GM23338 (cell line): Measurements from ENCODE around the gene MUC5AC. TPM values are rescaled to one million over a fixed set of nuclear protein-coding genes. Genes with fewer than 3 reads are reported as not detected.

Experiments used
- ATAC-seq: fragments of 200-7000 bp; cut with Tn5 transposase; 3 replicates; pipeline ENCODE4 v1.9.1; 2020
- DNase-seq: peaks from one replicate; pipeline ENCODE4 v3.0.0-alpha.2; 2015; ENCODE audit warnings: low spot score
- H2AFZ ChIP-seq: fragments of 200-600 bp; sonication (generic); 2 replicates; pipeline ENCODE4 v1.8.0; 2016; ENCODE audit warnings: antibody characterized with exemption, mild to moderate bottlenecking, moderate library complexity
- H3F3A ChIP-seq: fragments of 200-600 bp; sonication (generic); replicated peaks from 2 replicates; pipeline ENCODE4 v1.8.0; 2017; ENCODE audit warnings: antibody characterized with exemption, mixed run types, low read depth
- H3K27ac ChIP-seq: fragments of 200-600 bp; sonication (generic); 2 replicates; pipeline ENCODE4 v1.6.1; 2016; ENCODE audit warnings: low read depth
- H3K27me3 ChIP-seq: fragments of 200-600 bp; sonication (generic); 2 replicates; pipeline ENCODE4 v1.8.0; 2016; ENCODE audit warnings: mild to moderate bottlenecking, mixed run types, moderate library complexity; ENCODE audit not compliant: insufficient read depth
- H3K36me3 ChIP-seq: fragments of 200-600 bp; sonication (generic); 2 replicates; pipeline ENCODE4 v1.8.0; 2016; ENCODE audit warnings: mild to moderate bottlenecking; ENCODE audit not compliant: insufficient read depth
- H3K4me1 ChIP-seq: fragments of 200-600 bp; sonication (generic); 2 replicates; pipeline ENCODE4 v1.8.0; 2016; ENCODE audit warnings: mild to moderate bottlenecking, moderate library complexity; ENCODE audit not compliant: insufficient read depth
- H3K4me2 ChIP-seq: fragments of 200-600 bp; sonication (generic); 2 replicates; pipeline ENCODE4 v1.7.1; 2017; ENCODE audit warnings: mixed run types
- H3K4me3 ChIP-seq: fragments of 200-600 bp; sonication (generic); 2 replicates; pipeline ENCODE4 v1.6.1; 2016; ENCODE audit warnings: mixed run types
- H3K79me2 ChIP-seq: fragments of 200-600 bp; sonication (generic); replicated peaks from 2 replicates; pipeline ENCODE4 v1.8.0; 2017; ENCODE audit warnings: mild to moderate bottlenecking; ENCODE audit not compliant: insufficient read depth
- H3K9me2 ChIP-seq: fragments of 200-600 bp; sonication (generic); 2 replicates; pipeline ENCODE4 v1.8.0; 2017; ENCODE audit not compliant: insufficient read depth
- H4K20me1 ChIP-seq: fragments of 200-600 bp; sonication (generic); replicated peaks from 2 replicates; pipeline ENCODE4 v1.8.0; 2017; ENCODE audit warnings: mild to moderate bottlenecking; ENCODE audit not compliant: insufficient read depth
- H3K27ac Mint-ChIP-seq: 2 replicates; pipeline ENCODE4 v1.8.0; 2020; ENCODE audit warnings: inconsistent platforms, mild to moderate bottlenecking, moderate library complexity, mixed read lengths
- H3K27me3 Mint-ChIP-seq: 3 replicates; pipeline ENCODE4 v1.8.0; 2022; ENCODE audit warnings: low read depth, mild to moderate bottlenecking, moderate library complexity, mixed read lengths, inconsistent platforms; ENCODE audit not compliant: insufficient read depth, poor library complexity
- H3K36me3 Mint-ChIP-seq: 3 replicates; pipeline ENCODE4 v1.8.0; 2021; ENCODE audit warnings: low read depth, mild to moderate bottlenecking, inconsistent platforms, moderate library complexity, mixed read lengths
- H3K4me1 Mint-ChIP-seq: 3 replicates; pipeline ENCODE4 v1.8.0; 2020; ENCODE audit warnings: mild to moderate bottlenecking, inconsistent platforms, mixed read lengths
- H3K4me3 Mint-ChIP-seq: 3 replicates; pipeline ENCODE4 v1.8.0; 2021; ENCODE audit warnings: moderate library complexity, mild to moderate bottlenecking, inconsistent platforms, mixed read lengths
- H3K9me3 Mint-ChIP-seq: 3 replicates; pipeline ENCODE4 v1.8.0; 2020; ENCODE audit warnings: moderate library complexity, mild to moderate bottlenecking, inconsistent platforms, mixed read lengths
- CREB1 ChIP-seq: fragments of 250-450 bp; sonication (Bioruptor Pico); IDR thresholded peaks from 2 replicates; pipeline ENCODE4 v1.5.0; 2020; ENCODE audit warnings: low read depth, mild to moderate bottlenecking, moderate library complexity
- CTCF ChIP-seq, 2 experiments: fragments of 200-600 bp in 1 of 2; sonication (generic) in 1 of 2; conservative IDR thresholded peaks; 2 replicates each; pipeline versions ENCODE4 v1.5.1 to v1.6.1; 2016 to 2017; ENCODE audit warnings: antibody characterized with exemption in 2 of 2, low read depth in 2 of 2, mild to moderate bottlenecking in 2 of 2, moderate library complexity in 1 of 2
- EZH2 ChIP-seq: fragments of 200-600 bp; sonication (generic); IDR thresholded peaks from one replicate; pipeline ENCODE4 v1.8.0; 2017; ENCODE audit warnings: antibody characterized with exemption, mild to moderate bottlenecking, low read depth; ENCODE audit not compliant: unreplicated experiment
- EZH2phosphoT487 ChIP-seq: fragments of 200-600 bp; sonication (generic); IDR thresholded peaks from one replicate; pipeline ENCODE4 v1.8.1; 2018; ENCODE audit warnings: antibody characterized with exemption; ENCODE audit not compliant: unreplicated experiment
- JUNB ChIP-seq: IDR thresholded peaks from one replicate; pipeline ENCODE4 v1.6.1; 2016; ENCODE audit warnings: antibody characterized with exemption; ENCODE audit not compliant: unreplicated experiment
- NANOG ChIP-seq: IDR thresholded peaks from 2 replicates; pipeline ENCODE4 v1.6.1; 2016; ENCODE audit warnings: antibody characterized with exemption, borderline replicate concordance
- POLR2AphosphoS5 ChIP-seq: IDR thresholded peaks from 2 replicates; pipeline ENCODE4 v1.6.1; 2016; ENCODE audit warnings: antibody characterized with exemption, low read depth
- STAT1 ChIP-seq: IDR thresholded peaks from one replicate; pipeline ENCODE4 v1.6.1; 2016; ENCODE audit warnings: antibody characterized with exemption; ENCODE audit not compliant: unreplicated experiment
- ZNF114 ChIP-seq: fragments of 250-450 bp; sonication (Bioruptor Pico); IDR thresholded peaks from 2 replicates; pipeline ENCODE4 v1.5.0; 2020; ENCODE audit warnings: mild to moderate bottlenecking, moderate library complexity
- ZNF331 ChIP-seq: fragments of 250-450 bp; sonication (Bioruptor Pico); IDR thresholded peaks from 2 replicates; pipeline ENCODE4 v1.5.0; 2020; ENCODE audit warnings: low read depth, mild to moderate bottlenecking, moderate library complexity
- polyA plus RNA-seq: library from polyadenylated mRNA; unstranded; fragments of >200 nt; fragmentation: Nextera tagmentation; extraction: Ambion mirVana; gene quantifications from 2 replicates; pipeline ENCODE4 v1.2.1, GENCODE V29; 2016
- total RNA-seq: library from RNA; depleted of rRNA; stranded (reverse); fragments of >200 nt; shearing (Covaris generic); gene quantifications from 2 replicates; pipeline ENCODE4 v1.2.3, GENCODE V29; 2014
- TF ChIP-seq, protein P1 (sequence below): IDR thresholded peaks from one replicate; pipeline ENCODE4 v1.6.1; 2018; ENCODE audit warnings: antibody characterized with exemption; ENCODE audit not compliant: unreplicated experiment
- TF ChIP-seq, protein P2 (sequence below): IDR thresholded peaks from 2 replicates; pipeline ENCODE4 v1.6.1; 2016; ENCODE audit warnings: antibody characterized with exemption

Gene MUC5AC
- total and polyA plus RNA-seq, 2 experiments from 2014 or later, result not detected

GRCh38 chr11:1208394-1209261, 50.9 kb downstream of the MUC5AC start (continued):
- TF ChIP-seq, protein P1, sequence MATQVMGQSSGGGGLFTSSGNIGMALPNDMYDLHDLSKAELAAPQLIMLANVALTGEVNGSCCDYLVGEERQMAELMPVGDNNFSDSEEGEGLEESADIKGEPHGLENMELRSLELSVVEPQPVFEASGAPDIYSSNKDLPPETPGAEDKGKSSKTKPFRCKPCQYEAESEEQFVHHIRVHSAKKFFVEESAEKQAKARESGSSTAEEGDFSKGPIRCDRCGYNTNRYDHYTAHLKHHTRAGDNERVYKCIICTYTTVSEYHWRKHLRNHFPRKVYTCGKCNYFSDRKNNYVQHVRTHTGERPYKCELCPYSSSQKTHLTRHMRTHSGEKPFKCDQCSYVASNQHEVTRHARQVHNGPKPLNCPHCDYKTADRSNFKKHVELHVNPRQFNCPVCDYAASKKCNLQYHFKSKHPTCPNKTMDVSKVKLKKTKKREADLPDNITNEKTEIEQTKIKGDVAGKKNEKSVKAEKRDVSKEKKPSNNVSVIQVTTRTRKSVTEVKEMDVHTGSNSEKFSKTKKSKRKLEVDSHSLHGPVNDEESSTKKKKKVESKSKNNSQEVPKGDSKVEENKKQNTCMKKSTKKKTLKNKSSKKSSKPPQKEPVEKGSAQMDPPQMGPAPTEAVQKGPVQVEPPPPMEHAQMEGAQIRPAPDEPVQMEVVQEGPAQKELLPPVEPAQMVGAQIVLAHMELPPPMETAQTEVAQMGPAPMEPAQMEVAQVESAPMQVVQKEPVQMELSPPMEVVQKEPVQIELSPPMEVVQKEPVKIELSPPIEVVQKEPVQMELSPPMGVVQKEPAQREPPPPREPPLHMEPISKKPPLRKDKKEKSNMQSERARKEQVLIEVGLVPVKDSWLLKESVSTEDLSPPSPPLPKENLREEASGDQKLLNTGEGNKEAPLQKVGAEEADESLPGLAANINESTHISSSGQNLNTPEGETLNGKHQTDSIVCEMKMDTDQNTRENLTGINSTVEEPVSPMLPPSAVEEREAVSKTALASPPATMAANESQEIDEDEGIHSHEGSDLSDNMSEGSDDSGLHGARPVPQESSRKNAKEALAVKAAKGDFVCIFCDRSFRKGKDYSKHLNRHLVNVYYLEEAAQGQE, result no peak
- no peak for TF ChIP-seq EZH2phosphoT487
- TF ChIP-seq ZNF331 (CRISPR knock-in tag), result no peak
- no peak for TF ChIP-seq ZNF114
- no peak for TF ChIP-seq NANOG
- no peak for TF ChIP-seq EZH2
- TF ChIP-seq CTCF (conservative IDR thresholded peaks at IDR 0.05; ENCODE audit: low read depth in 2 of 2), result no peak
- TF ChIP-seq POLR2AphosphoS5, result no peak
- TF ChIP-seq, protein P2, sequence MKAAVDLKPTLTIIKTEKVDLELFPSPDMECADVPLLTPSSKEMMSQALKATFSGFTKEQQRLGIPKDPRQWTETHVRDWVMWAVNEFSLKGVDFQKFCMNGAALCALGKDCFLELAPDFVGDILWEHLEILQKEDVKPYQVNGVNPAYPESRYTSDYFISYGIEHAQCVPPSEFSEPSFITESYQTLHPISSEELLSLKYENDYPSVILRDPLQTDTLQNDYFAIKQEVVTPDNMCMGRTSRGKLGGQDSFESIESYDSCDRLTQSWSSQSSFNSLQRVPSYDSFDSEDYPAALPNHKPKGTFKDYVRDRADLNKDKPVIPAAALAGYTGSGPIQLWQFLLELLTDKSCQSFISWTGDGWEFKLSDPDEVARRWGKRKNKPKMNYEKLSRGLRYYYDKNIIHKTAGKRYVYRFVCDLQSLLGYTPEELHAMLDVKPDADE, result no peak
- no peak for TF ChIP-seq JUNB

DNA sequence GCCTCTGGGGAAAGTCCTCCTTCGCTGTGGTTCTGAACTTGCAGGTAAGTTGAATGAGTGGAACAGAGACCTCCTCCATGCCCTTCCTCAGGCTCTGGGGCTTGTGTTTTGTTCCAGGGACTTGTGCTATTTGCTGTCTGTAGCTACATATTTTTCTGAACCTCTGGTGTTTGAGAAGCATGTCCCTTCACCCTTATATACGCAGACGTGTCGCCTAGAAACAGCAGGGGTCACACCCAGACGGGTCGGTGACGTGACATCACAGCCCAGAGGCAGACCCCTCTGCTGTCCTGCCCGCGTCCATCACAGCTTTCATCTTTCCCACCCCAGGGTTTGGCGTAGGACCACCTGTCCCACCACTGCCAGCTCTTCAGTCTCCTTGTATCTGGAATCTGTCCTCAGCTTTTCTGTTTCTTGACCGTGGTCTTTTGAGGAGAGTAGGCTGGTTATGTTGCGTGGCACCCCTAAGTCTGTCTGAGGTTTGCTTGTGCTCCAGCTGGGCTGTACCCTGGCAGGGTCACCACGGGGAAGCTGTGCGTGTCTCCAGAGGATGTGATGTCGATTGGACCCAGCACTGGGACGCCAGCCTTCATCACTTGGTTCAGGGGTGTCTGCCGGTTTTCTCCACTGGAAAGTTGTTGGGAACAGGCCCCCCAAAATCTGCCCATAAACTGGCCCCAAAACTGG, 51.8 kb downstream of the MUC5AC start:
- H2AFZ ChIP-seq, result no peak overlapping the region
- peaks cover 7% of the 10 kb centered on the region; the same call in 1 of the 3 replicates for H3K36me3 Mint-ChIP-seq
- no peak overlapping the region for H3K4me2 ChIP-seq
- no peak overlapping the region for H3K27ac ChIP-seq
- no peak overlapping the region for H3K4me3 Mint-ChIP-seq
- H3K9me2 ChIP-seq, result no peaks in the 10 kb centered on the region
- no peaks in the 10 kb centered on the region for H3K79me2 ChIP-seq
- no peaks in the 10 kb centered on the region for H3F3A ChIP-seq
- H4K20me1 ChIP-seq, result no peaks in the 10 kb centered on the region
- H3K4me1 ChIP-seq, result no peaks in the 10 kb centered on the region
- no peaks in the 10 kb centered on the region for H3K36me3 ChIP-seq
- ATAC-seq, result no peak
- H3K4me1 Mint-ChIP-seq, result no peaks in the 10 kb centered on the region; the same call in 2 of the 3 replicates
- H3K9me3 Mint-ChIP-seq, result peaks cover 35% of the 10 kb centered on the region
- H3K27ac Mint-ChIP-seq, result no peak overlapping the region
- peaks cover 10% of the 10 kb centered on the region for H3K27me3 Mint-ChIP-seq
- H3K4me3 ChIP-seq, result no peak overlapping the region
- H3K27me3 ChIP-seq, result no peaks in the 10 kb centered on the region
- DNase-seq, result no peak
- TF ChIP-seq ZNF331 (CRISPR knock-in tag), result no peak
- TF ChIP-seq, protein P2, result no peak
- TF ChIP-seq EZH2, result no peak
- TF ChIP-seq CREB1, result no peak
- no peak for TF ChIP-seq STAT1
